Stimulated activated CD8-positive, alpha-beta memory T cell treated with anti-CD3 and anti-CD28 coated beads, Interleukin-2, amount 100 ng/mL, for 1 hour (primary cell): Measurements from ENCODE around the gene CCS.
A peak's percentile ranks its signal among the peaks of the same experiment; 100 is the strongest.
"Not testable (repeated sequence)": the region's sequence is repeated elsewhere in the genome, so short reads cannot be mapped to it uniquely, and the experiment has no call there.

ENCODE experiments used
- DNase-seq, 2 donors: peaks; one replicate each; pipeline ENCODE4 v3.0.0-alpha.2; 2020; ENCODE audit warnings: low read depth in 2 of 2

The CCS gene

GRCh38 chr11:66592457-66593302 is at the start of gene CCS, which contains the start of gene CCDC87:
CCS (plus strand) TSS chr11:66593185; CDS start chr11:66593262, 77 bp downstream.
CCDC87 (minus strand) TSS chr11:66593063; CDS start chr11:66593015, 48 bp downstream.
- DNase-seq = peak; percentile 98 to 99

- peak; percentile 40 to 41 for DNase-seq
These were observed 49.5 kb upstream of the CCS start for GRCh38 chr11:66543263-66544107.

GRCh38 chr11:66544952-66545351 is 48.0 kb upstream of the CCS start:
- not testable (repeated sequence) for DNase-seq

- DNase-seq = peak; percentile 61 to 63
These were observed 47.2 kb upstream of the CCS start, which contains the start of gene ZDHHC24 for GRCh38 chr11:66545701-66546367. ZDHHC24 (minus strand) TSS chr11:66546048; CDS start chr11:66546003, 45 bp downstream.

- no peak for DNase-seq
These were observed 46.5 kb upstream of the CCS start, which contains the start of gene ACTN3 for GRCh38 chr11:66546368-66546965. ACTN3 (plus strand) TSS chr11:66546903; CDS start chr11:66546938, 35 bp downstream.

GRCh38 chr11:66546966-66547661 is 45.9 kb upstream of the CCS start:
- DNase-seq = no peak

- DNase-seq = no peak
These were observed 45.3 kb upstream of the CCS start for GRCh38 chr11:66547662-66548009.

GRCh38 chr11:66548041-66548440 is 44.9 kb upstream of the CCS start:
- DNase-seq = no peak

- no peak for DNase-seq
These were observed 44.0 kb upstream of the CCS start for GRCh38 chr11:66548774-66549630.

- no peak for DNase-seq
These were observed 43.3 kb upstream of the CCS start for GRCh38 chr11:66549696-66550095.

- no peak for DNase-seq
These were observed 42.1 kb upstream of the CCS start for GRCh38 chr11:66550887-66551286.

GRCh38 chr11:66554602-66555001 is 38.4 kb upstream of the CCS start:
- DNase-seq = no peak

- no peak for DNase-seq
These were observed 37.6 kb upstream of the CCS start for GRCh38 chr11:66555416-66555815.

- DNase-seq = no peak
These were observed 36.9 kb upstream of the CCS start for GRCh38 chr11:66556086-66556485.

- no peak for DNase-seq
These were observed 35.2 kb upstream of the CCS start for GRCh38 chr11:66557733-66558326.

GRCh38 chr11:66559142-66559865 is 33.7 kb upstream of the CCS start:
- no peak for DNase-seq

GRCh38 chr11:66559866-66560676 is 32.9 kb upstream of the CCS start:
- DNase-seq = no peak
